Measurements from ENCODE around the gene OMG.

The OMG gene

DNA sequence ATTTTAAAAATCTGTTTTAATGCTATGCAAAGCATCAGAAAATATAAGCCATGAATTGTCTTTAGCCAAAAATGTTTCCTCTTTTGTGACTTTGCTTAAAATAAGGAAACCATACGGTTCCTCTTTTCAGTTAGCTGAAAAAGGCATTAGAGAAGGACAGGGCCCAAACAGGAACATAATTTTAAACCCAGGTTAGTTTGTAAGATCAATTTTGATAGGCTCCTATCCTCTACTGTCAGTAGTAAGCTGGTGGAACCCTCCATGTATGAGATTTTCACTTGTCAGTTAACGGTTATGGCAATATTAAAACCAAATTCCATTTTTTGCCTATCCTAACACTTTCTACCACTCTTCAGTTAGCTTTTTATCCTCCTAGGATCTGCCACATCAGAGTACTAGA, 12.5 kb upstream of the OMG start:
- Histone ChIP-seq H3K79me2 (ENCODE audit: control insufficient read depth, low read length) (peaks cover 82% of the 10 kb centered on the region), H3K9me2 (replicated peaks; ENCODE audit: control insufficient read depth, low read length) (no peaks in the 10 kb centered on the region), H3K36me3 (ENCODE audit: control insufficient read depth, low read length) (peaks cover 67% of the 10 kb centered on the region), H3K4me2 (ENCODE audit: low read length) (peak overlapping the region; percentile 88), H3F3A (ENCODE audit: control insufficient read depth, insufficient read depth) (peaks cover 54% of the 10 kb centered on the region), H3K4me3 (ENCODE audit: low read length) (peak overlapping the region; percentile 76), H3K27me3 (ENCODE audit: control insufficient read depth, low read length) (no peaks in the 10 kb centered on the region), H3K4me1 (ENCODE audit: control insufficient read depth, low read length) (peaks cover 58% of the 10 kb centered on the region), H4K20me1 (ENCODE audit: control insufficient read depth, insufficient read depth, low read depth, low read length) (no peaks in the 10 kb centered on the region), H3K9me3 (ENCODE audit: control insufficient read depth, insufficient read depth, low read length) (no peaks in the 10 kb centered on the region), H3K27ac (ENCODE audit: low read depth, low read length) (peak overlapping the region; percentile 97)
- TF ChIP-seq, protein P1, sequence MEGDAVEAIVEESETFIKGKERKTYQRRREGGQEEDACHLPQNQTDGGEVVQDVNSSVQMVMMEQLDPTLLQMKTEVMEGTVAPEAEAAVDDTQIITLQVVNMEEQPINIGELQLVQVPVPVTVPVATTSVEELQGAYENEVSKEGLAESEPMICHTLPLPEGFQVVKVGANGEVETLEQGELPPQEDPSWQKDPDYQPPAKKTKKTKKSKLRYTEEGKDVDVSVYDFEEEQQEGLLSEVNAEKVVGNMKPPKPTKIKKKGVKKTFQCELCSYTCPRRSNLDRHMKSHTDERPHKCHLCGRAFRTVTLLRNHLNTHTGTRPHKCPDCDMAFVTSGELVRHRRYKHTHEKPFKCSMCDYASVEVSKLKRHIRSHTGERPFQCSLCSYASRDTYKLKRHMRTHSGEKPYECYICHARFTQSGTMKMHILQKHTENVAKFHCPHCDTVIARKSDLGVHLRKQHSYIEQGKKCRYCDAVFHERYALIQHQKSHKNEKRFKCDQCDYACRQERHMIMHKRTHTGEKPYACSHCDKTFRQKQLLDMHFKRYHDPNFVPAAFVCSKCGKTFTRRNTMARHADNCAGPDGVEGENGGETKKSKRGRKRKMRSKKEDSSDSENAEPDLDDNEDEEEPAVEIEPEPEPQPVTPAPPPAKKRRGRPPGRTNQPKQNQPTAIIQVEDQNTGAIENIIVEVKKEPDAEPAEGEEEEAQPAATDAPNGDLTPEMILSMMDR (IDR thresholded peaks at IDR 0.05; ENCODE audit: low read depth, low read length, poor library complexity, severe bottlenecking): no peak
- TF ChIP-seq EZH2phosphoT487 (IDR thresholded peaks at IDR 0.05; ENCODE audit: borderline replicate concordance, low read length): no peak

DNA sequence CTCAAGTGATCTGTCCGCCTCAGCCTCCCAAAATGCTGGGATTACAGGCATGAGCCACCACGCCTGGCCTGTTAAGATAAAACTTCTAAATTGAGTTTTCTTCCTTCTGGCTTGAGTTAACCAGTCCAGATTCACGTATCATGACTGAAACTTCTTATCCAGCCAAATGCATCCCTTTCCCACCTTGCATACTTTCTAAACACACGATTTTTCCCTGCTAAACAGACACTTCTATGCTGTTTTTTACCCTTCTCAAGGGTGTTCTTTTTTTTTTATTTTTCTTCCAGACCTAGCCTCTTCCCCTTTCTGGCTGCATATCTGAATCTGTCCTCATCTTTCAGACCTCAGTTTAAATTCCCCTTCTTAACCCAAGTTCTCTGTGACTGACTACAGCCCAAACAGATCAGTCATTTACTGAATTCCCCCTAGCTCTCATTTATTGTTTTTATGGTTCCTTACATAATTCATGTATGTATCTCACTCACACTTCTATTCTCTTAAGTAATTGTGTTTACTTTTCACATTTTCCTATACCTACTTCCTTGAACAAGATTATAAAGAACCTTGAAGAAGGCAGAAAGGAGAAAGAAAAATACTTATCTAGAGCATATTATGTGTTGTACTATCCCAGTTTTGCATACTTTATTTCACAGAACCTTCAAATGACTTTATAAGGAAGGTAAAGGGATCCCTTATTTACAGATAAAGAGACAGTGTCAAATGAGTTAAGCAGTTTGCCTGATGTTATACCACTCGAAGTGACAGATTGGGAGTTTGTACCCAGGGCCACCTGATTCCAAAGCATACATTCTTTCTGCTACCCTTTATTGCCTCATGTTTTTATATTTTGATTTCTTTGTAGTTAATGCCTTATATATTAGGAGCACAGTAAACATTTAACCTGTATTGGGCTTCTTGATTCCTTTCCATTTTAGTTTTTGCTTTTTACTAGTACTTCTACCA, 11.6 kb upstream of the OMG start:
- no peaks in the 10 kb centered on the region for H4K20me1 ChIP-seq (ENCODE audit: control insufficient read depth, insufficient read depth, low read depth, low read length)
- TF ChIP-seq, protein P1 (IDR thresholded peaks at IDR 0.05; ENCODE audit: low read depth, low read length, poor library complexity, severe bottlenecking): no peak
- TF ChIP-seq EZH2phosphoT487 (IDR thresholded peaks at IDR 0.05; ENCODE audit: borderline replicate concordance, low read length): no peak
- H3F3A ChIP-seq (ENCODE audit: control insufficient read depth, insufficient read depth): peaks cover 51% of the 10 kb centered on the region
- no peaks in the 10 kb centered on the region for H3K27me3 ChIP-seq (ENCODE audit: control insufficient read depth, low read length)
- H3K4me3 ChIP-seq (ENCODE audit: low read length): peak overlapping the region; percentile 76
- peaks cover 71% of the 10 kb centered on the region for H3K36me3 ChIP-seq (ENCODE audit: control insufficient read depth, low read length)
- H3K4me1 ChIP-seq (ENCODE audit: control insufficient read depth, low read length): peaks cover 51% of the 10 kb centered on the region
- H3K79me2 ChIP-seq (ENCODE audit: control insufficient read depth, low read length): peaks cover 85% of the 10 kb centered on the region
- peak overlapping the region; percentile 97 for H3K27ac ChIP-seq (ENCODE audit: low read depth, low read length)
- H3K4me2 ChIP-seq (ENCODE audit: low read length): peak overlapping the region; percentile 88
- H3K9me3 ChIP-seq (ENCODE audit: control insufficient read depth, insufficient read depth, low read length): no peaks in the 10 kb centered on the region
- no peaks in the 10 kb centered on the region for H3K9me2 ChIP-seq (replicated peaks; ENCODE audit: control insufficient read depth, low read length)

DNA sequence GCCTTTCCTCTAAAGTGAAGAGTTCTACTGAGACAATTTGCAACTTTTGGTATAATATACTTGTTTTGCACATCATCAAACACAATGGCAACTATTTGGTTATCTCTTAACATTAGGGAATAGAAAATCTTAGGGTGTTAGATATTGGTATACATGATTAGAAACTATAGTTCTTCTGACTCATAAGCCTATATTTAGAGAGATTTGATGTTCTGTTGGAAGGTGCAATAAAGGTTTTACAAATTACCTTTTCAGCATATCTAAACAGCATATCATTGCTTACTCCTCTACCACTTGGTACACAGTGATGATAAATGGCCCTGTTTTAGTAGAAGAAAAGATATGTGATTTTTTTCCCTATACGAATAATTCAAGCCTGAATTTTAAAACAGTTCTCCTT, 10.6 kb upstream of the OMG start:
- H3K27me3 ChIP-seq (ENCODE audit: control insufficient read depth, low read length): no peaks in the 10 kb centered on the region
- no peaks in the 10 kb centered on the region for H3K9me2 ChIP-seq (replicated peaks; ENCODE audit: control insufficient read depth, low read length)
- no peaks in the 10 kb centered on the region for H4K20me1 ChIP-seq (ENCODE audit: control insufficient read depth, insufficient read depth, low read depth, low read length)
- peaks cover 43% of the 10 kb centered on the region for H3F3A ChIP-seq (ENCODE audit: control insufficient read depth, insufficient read depth)
- peaks cover 4% of the 10 kb centered on the region; the same call in 1 of the 2 replicates for H3K9me3 ChIP-seq (ENCODE audit: control insufficient read depth, insufficient read depth, low read length)
- H3K79me2 ChIP-seq (ENCODE audit: control insufficient read depth, low read length): peaks cover 82% of the 10 kb centered on the region
- TF ChIP-seq, protein P1 (IDR thresholded peaks at IDR 0.05; ENCODE audit: low read depth, low read length, poor library complexity, severe bottlenecking): no peak
- no peak for TF ChIP-seq EZH2phosphoT487 (IDR thresholded peaks at IDR 0.05; ENCODE audit: borderline replicate concordance, low read length)
- peaks cover 50% of the 10 kb centered on the region for H3K4me1 ChIP-seq (ENCODE audit: control insufficient read depth, low read length)
- peak overlapping the region; percentile 97 for H3K27ac ChIP-seq (ENCODE audit: low read depth, low read length)
- peak overlapping the region; percentile 88 for H3K4me2 ChIP-seq (ENCODE audit: low read length)
- peaks cover 80% of the 10 kb centered on the region for H3K36me3 ChIP-seq (ENCODE audit: control insufficient read depth, low read length)
- peak overlapping the region; percentile 76 for H3K4me3 ChIP-seq (ENCODE audit: low read length)
